ENCODE measurements around the gene MICAL2. TPM values are rescaled to one million over a fixed set of nuclear protein-coding genes. Genes with fewer than 3 reads are reported as not detected.

Gene MICAL2
- total RNA-seq, 1 experiment from 2014 or later: 37.4 TPM

GRCh38 chr11:12148466-12148865, 38.1 kb downstream of the MICAL2 start:
- Histone ChIP-seq H3K4me3 (replicated peaks in 1 of 2; ENCODE audit: low read depth in 1 of 2, low read length in 2 of 2) (no peak overlapping the region), H3K36me3 (ENCODE audit: control insufficient read depth in 1 of 2, insufficient read depth in 2 of 2, low read length in 2 of 2) (no peaks in the 10 kb centered on the region), H3K79me2 (ENCODE audit: insufficient read depth, low read length) (no peaks in the 10 kb centered on the region), H3K4me2 (ENCODE audit: low read length) (no peak overlapping the region), H3K4me1 (ENCODE audit: control insufficient read depth in 1 of 2, insufficient read depth in 2 of 2, low read length in 2 of 2) (peaks cover 0 to 13% of the 10 kb centered on the region in 2 experiments; a peak in 2 of 4 replicates), H4K20me1 (ENCODE audit: insufficient read depth) (no peaks in the 10 kb centered on the region), H2AFZ (ENCODE audit: low read depth, low read length, poor library complexity, severe bottlenecking) (no peak overlapping the region), H3K9ac (ENCODE audit: low read length) (no peak overlapping the region), H3K9me2 (ENCODE audit: insufficient read depth) (no peaks in the 10 kb centered on the region), H3K9me3 (ENCODE audit: control insufficient read depth in 1 of 2, insufficient read depth in 1 of 2, low read depth in 1 of 2, low read length in 2 of 2) (no peaks in the 10 kb centered on the region), H3K27me3 (ENCODE audit: insufficient read depth, low read length) (no peaks in the 10 kb centered on the region), H3K27ac (ENCODE audit: low read depth, low read length) (no peak overlapping the region)
- CTCF ChIA-PET: no interaction called here
- no peak for ATAC-seq
- intact Hi-C loops (cut with micrococcal nuclease): no loop called here
- RAD21 ChIA-PET (ENCODE audit: low non-redundant PET in 1 of 2, low total read pairs in 2 of 2, uncharacterized antibody in 2 of 2, unreplicated experiment in 2 of 2): no interaction called here
- DNase-seq (ENCODE audit: low read depth, low spot score): no peak
- TF ChIP-seq CTCF (IDR thresholded peaks at IDR 0.05 in 2 of 3, conservative IDR thresholded peaks at IDR 0.05 in 1 of 3; ENCODE audit: borderline replicate concordance in 1 of 3, insufficient read depth in 1 of 3, low read depth in 2 of 3, low read length in 2 of 3) (no peak), ZFX (IDR thresholded peaks at IDR 0.05) (no peak), EZH2 (IDR thresholded peaks at IDR 0.05) (no peak)
- POLR2A ChIA-PET: no interaction called here
- no TSS peak for BruUV-seq (replicated peaks)

GRCh38 chr11:12148882-12149281, 38.5 kb downstream of the MICAL2 start:
- no peaks in the 10 kb centered on the region for H3K36me3 ChIP-seq (ENCODE audit: control insufficient read depth in 1 of 2, insufficient read depth in 2 of 2, low read length in 2 of 2)
- no TSS peak for BruUV-seq (replicated peaks)
- no peak overlapping the region for H3K9ac ChIP-seq (ENCODE audit: low read length)
- RAD21 ChIA-PET (ENCODE audit: low non-redundant PET in 1 of 2, low total read pairs in 2 of 2, uncharacterized antibody in 2 of 2, unreplicated experiment in 2 of 2): no interaction called here
- intact Hi-C loops (cut with micrococcal nuclease): no loop called here
- H3K27me3 ChIP-seq (ENCODE audit: insufficient read depth, low read length): no peaks in the 10 kb centered on the region
- no peaks in the 10 kb centered on the region for H4K20me1 ChIP-seq (ENCODE audit: insufficient read depth)
- H3K27ac ChIP-seq (ENCODE audit: low read depth, low read length): no peak overlapping the region
- no peaks in the 10 kb centered on the region for H3K9me2 ChIP-seq (ENCODE audit: insufficient read depth)
- H3K9me3 ChIP-seq (ENCODE audit: control insufficient read depth in 1 of 2, insufficient read depth in 1 of 2, low read depth in 1 of 2, low read length in 2 of 2): no peaks in the 10 kb centered on the region
- no peak overlapping the region for H3K4me2 ChIP-seq (ENCODE audit: low read length)
- CTCF ChIA-PET: no interaction called here
- ATAC-seq: no peak
- POLR2A ChIA-PET: no interaction called here
- no peak overlapping the region for H2AFZ ChIP-seq (ENCODE audit: low read depth, low read length, poor library complexity, severe bottlenecking)
- peaks cover 0 to 9% of the 10 kb centered on the region in 2 experiments; a peak in 2 of 4 replicates for H3K4me1 ChIP-seq (ENCODE audit: control insufficient read depth in 1 of 2, insufficient read depth in 2 of 2, low read length in 2 of 2)
- no peak for DNase-seq (ENCODE audit: low read depth, low spot score)
- no peaks in the 10 kb centered on the region for H3K79me2 ChIP-seq (ENCODE audit: insufficient read depth, low read length)
- H3K4me3 ChIP-seq (replicated peaks in 1 of 2; ENCODE audit: low read depth in 1 of 2, low read length in 2 of 2): no peak overlapping the region
- TF ChIP-seq EZH2 (IDR thresholded peaks at IDR 0.05) (no peak), CEBPB (IDR thresholded peaks at IDR 0.05; ENCODE audit: low read depth) (no peak), SP1 (IDR thresholded peaks at IDR 0.05; ENCODE audit: low read depth) (no peak), YY1 (IDR thresholded peaks at IDR 0.05; ENCODE audit: extremely low read depth, insufficient replicate concordance, low read depth, low read length) (no peak), FOSL1 (IDR thresholded peaks at IDR 0.05; ENCODE audit: low read depth) (no peak), EZH2phosphoT487 (IDR thresholded peaks at IDR 0.05; ENCODE audit: borderline replicate concordance) (no peak), SIN3A (IDR thresholded peaks at IDR 0.05; ENCODE audit: low read depth) (no peak), JUND (IDR thresholded peaks at IDR 0.05) (no peak), CBX3 (IDR thresholded peaks at IDR 0.05; ENCODE audit: low read depth) (no peak), TCF7L2 (IDR thresholded peaks at IDR 0.05; ENCODE audit: borderline replicate concordance, extremely low read depth, insufficient read depth, insufficient read length) (no peak), REST (IDR thresholded peaks at IDR 0.05; ENCODE audit: low read depth) (no peak), POLR2A (IDR thresholded peaks at IDR 0.05; ENCODE audit: borderline replicate concordance, extremely low read depth, insufficient read depth, insufficient read length) (no peak), POLR2AphosphoS5 (IDR thresholded peaks at IDR 0.05; ENCODE audit: low read depth, low read length) (no peak), ATF3 (IDR thresholded peaks at IDR 0.05) (no peak), MAX (IDR thresholded peaks at IDR 0.05) (no peak)

Data from HCT116 (cell line).